ENCODE results near the gene CHRM4. TPM values are rescaled to one million over a fixed set of nuclear protein-coding genes. Genes with fewer than 3 reads are reported as not detected.
A peak's percentile ranks its signal among the peaks of the same experiment; 100 is the strongest.

The CHRM4 gene
- total RNA-seq, 2 donors from 2014 or later = not detected

DNA sequence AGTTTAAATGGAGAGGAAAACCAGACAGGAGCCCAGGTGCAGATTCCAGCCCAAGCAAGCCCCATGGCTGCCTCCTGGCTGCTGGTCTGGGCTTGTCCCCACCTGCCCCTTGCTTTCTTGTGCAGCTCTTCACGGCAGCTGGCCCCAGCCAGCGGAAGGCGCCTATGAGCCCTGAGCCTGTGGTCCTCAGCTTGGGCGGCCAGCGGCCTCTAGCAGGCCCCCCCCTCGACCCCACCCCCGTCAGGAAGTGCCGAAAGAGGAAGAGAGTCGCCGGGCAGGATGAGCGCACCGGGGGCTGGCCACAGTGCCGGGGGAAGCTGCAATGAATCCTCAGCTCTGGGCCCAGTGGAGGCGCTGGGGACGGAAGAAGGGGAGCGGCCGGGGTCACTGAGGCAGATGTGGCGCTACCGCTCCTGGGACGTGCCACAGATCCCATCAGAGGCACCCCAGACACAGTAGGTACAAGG, 46.4 kb downstream of the CHRM4 start:
- no peak for ATAC-seq

DNA sequence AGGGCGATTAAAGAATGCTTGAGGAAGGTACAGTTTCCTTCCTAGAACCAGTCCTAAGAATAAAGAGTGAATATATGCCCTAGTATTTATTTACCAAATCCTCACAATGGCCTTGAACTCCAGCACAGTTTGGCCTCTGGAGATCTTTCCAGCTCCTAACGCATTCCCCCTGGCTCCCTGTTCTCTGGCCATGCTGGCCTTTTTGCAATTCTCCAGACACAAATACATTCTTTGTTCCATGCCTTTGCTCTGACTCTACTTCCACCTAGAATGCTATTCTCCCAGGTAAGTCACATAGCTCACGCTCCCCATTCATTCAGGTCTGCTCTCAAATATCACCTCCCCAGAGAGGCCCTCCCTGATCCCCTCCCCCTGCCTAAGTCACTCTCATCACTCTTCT, 48.1 kb downstream of the CHRM4 start:
- Histone ChIP-seq H3K9me3 (no peaks in the 10 kb centered on the region), H3K27me3 (no peaks in the 10 kb centered on the region), H3K36me3 (replicated peaks in 1 of 2; ENCODE audit: insufficient read depth in 1 of 2, low read depth in 2 of 2) (no peaks in the 10 kb centered on the region), H3K27ac (no peak overlapping the region), H3K4me3 (no peak overlapping the region), H3K4me1 (peaks cover 33% of the 10 kb centered on the region)
- intact Hi-C loops (cut with DNase I) = no loop called here
- no peak for TF ChIP-seq POLR2A (IDR thresholded peaks at IDR 0.05)
- TF ChIP-seq, protein P1, sequence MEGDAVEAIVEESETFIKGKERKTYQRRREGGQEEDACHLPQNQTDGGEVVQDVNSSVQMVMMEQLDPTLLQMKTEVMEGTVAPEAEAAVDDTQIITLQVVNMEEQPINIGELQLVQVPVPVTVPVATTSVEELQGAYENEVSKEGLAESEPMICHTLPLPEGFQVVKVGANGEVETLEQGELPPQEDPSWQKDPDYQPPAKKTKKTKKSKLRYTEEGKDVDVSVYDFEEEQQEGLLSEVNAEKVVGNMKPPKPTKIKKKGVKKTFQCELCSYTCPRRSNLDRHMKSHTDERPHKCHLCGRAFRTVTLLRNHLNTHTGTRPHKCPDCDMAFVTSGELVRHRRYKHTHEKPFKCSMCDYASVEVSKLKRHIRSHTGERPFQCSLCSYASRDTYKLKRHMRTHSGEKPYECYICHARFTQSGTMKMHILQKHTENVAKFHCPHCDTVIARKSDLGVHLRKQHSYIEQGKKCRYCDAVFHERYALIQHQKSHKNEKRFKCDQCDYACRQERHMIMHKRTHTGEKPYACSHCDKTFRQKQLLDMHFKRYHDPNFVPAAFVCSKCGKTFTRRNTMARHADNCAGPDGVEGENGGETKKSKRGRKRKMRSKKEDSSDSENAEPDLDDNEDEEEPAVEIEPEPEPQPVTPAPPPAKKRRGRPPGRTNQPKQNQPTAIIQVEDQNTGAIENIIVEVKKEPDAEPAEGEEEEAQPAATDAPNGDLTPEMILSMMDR (IDR thresholded peaks at IDR 0.05) = no peak
- ATAC-seq (no peak), DNase-seq (no peak)
- 49 to 61% methylated on average over 3 of the region's 3 CpGs for WGBS, 2 donors

More for the DNA sequence above, 46.4 kb downstream of the CHRM4 start:
- H3K4me1 ChIP-seq = peaks cover 39% of the 10 kb centered on the region
- intact Hi-C loops (cut with DNase I) = no loop called here
- no peak overlapping the region for H3K4me3 ChIP-seq
- H3K9me3 ChIP-seq = no peaks in the 10 kb centered on the region
- peak in 1 of 4 donors; percentile 62 for DNase-seq
- no peaks in the 10 kb centered on the region for H3K27me3 ChIP-seq
- peak in 2 of 3 donors; percentile 38 to 56 for TF ChIP-seq POLR2A (IDR thresholded peaks at IDR 0.05)
- TF ChIP-seq, protein P1 (IDR thresholded peaks at IDR 0.05) = no peak
- peak overlapping the region in 2 of 4 donors; percentile 31 to 56 for H3K27ac ChIP-seq
- WGBS, 2 donors = 55 to 72% methylated on average over 12 to 20 of the region's 20 CpGs
- H3K36me3 ChIP-seq (replicated peaks in 1 of 2; ENCODE audit: insufficient read depth in 1 of 2, low read depth in 2 of 2) = no peaks in the 10 kb centered on the region

DNA sequence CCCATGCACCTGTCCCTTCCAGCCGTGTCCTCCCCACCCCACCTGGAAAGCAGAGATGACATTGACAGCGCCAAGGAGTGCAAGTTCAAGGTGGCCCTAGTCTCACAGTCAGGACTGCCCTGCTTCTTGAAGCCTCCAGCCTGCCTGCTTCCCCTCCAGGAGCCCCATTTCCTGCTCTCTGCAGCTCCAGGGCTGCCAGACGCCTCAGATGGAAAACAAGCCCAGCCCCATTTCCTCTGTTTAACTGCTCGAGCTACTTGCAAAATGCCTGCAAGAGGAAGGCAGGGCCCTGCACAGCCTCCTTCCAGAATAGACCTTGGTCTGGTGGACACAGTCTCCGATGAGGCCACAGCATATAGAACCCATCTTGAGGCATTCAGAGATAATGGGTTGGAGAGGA, 49.3 kb downstream of the CHRM4 start:
- no peaks in the 10 kb centered on the region for H3K36me3 ChIP-seq (replicated peaks in 1 of 2; ENCODE audit: insufficient read depth in 1 of 2, low read depth in 2 of 2)
- intact Hi-C loops (cut with DNase I) = no loop called here
- ATAC-seq (no peak), DNase-seq (no peak)
- H3K9me3 ChIP-seq = no peaks in the 10 kb centered on the region
- H3K4me1 ChIP-seq = peaks cover 30% of the 10 kb centered on the region
- H3K27ac ChIP-seq = no peak overlapping the region
- 54 to 68% methylated on average over 4 to 5 of the region's 5 CpGs for WGBS, 2 donors
- TF ChIP-seq, protein P1 (IDR thresholded peaks at IDR 0.05) = no peak
- no peak for TF ChIP-seq POLR2A (IDR thresholded peaks at IDR 0.05)
- no peaks in the 10 kb centered on the region for H3K27me3 ChIP-seq
- no peak overlapping the region for H3K4me3 ChIP-seq

DNA sequence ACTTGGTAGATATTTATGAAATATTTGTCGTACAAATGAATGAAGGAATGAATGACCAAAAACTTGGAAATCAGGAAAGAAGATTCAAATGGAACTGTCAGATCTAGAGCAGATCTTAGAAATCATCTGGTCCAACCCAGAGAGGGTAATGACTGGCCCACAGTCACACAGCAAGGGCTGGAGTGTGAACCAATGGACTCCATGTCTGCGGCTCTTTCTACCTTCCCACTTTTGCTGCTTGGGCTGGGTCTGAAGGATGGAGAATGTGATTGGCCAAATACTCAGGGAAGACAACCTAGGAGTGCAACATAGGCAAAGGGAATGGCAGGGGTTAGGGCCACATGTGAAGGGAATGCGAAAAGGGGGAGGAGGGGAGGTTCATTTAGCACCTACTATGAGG, 50.1 kb downstream of the CHRM4 start:
- Histone ChIP-seq H3K27ac (no peak overlapping the region), H3K27me3 (no peaks in the 10 kb centered on the region), H3K9me3 (no peaks in the 10 kb centered on the region), H3K36me3 (replicated peaks in 1 of 2; ENCODE audit: insufficient read depth in 1 of 2, low read depth in 2 of 2) (no peaks in the 10 kb centered on the region), H3K4me3 (no peak overlapping the region), H3K4me1 (peaks cover 23% of the 10 kb centered on the region)
- 93 to 94% methylated on average over 3 of the region's 3 CpGs for WGBS, 2 donors
- no peak for TF ChIP-seq POLR2A (IDR thresholded peaks at IDR 0.05)
- TF ChIP-seq, protein P1 (IDR thresholded peaks at IDR 0.05) = no peak
- ATAC-seq (no peak), DNase-seq (no peak)
- intact Hi-C loops (cut with DNase I) = no loop called here

DNA sequence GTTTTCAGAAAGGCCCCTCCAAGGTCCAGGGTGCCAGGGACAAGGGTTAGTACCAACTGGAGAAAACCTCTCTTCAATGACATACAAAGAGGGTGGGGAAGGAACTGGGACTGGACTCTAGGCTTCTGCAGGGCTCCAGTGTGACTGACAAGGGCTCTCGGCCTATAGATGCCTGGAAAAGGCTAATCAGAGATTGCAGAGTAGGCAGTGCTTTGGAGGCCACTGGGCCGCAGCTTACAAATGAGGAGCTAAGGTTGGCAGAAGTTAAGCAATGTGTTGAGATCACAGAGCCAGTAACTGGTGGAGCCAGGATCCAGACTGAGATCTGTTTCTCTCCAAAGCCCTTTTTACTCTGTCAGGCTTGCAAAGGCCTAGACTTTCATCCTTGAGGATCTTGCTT, 51.8 kb downstream of the CHRM4 start:
- intact Hi-C loops (cut with DNase I) = no loop called here
- Histone ChIP-seq H3K9me3 (no peaks in the 10 kb centered on the region), H3K36me3 (replicated peaks in 1 of 2; ENCODE audit: insufficient read depth in 1 of 2, low read depth in 2 of 2) (no peaks in the 10 kb centered on the region), H3K4me1 (peaks cover 23% of the 10 kb centered on the region), H3K27me3 (no peaks in the 10 kb centered on the region), H3K27ac (no peak overlapping the region), H3K4me3 (no peak overlapping the region)
- no peak for TF ChIP-seq POLR2A (IDR thresholded peaks at IDR 0.05)
- TF ChIP-seq, protein P1 (IDR thresholded peaks at IDR 0.05) = no peak
- no peak for ATAC-seq
- no peak for DNase-seq
- 81 to 83% methylated on average over 2 of the region's 2 CpGs for WGBS, 2 donors

Data from body of pancreas (tissue), 4 donors.